HepG2 (cell line): ENCODE results near the gene TUBB4A. TPM values are rescaled to one million over a fixed set of nuclear protein-coding genes. Genes with fewer than 3 reads are reported as not detected.

Experiments used
- MED13 ChIP-seq: sonication (generic); formaldehyde crosslinking; IDR thresholded peaks from 2 replicates; pipeline ENCODE4 v1.5.0; 2020; ENCODE audit warnings: missing genetic modification reagents
- NCOR1 ChIP-seq: fragments of 200-600 bp; sonication (generic); IDR thresholded peaks from 2 replicates; pipeline ENCODE4 v1.7.0; 2017; ENCODE audit warnings: antibody characterized with exemption, low read length, borderline replicate concordance
- ZNF318 ChIP-seq: sonication (generic); formaldehyde crosslinking; IDR thresholded peaks from 2 replicates; pipeline ENCODE4 v1.4.0; 2020; ENCODE audit warnings: mild to moderate bottlenecking, missing genetic modification reagents
- ZNF414 ChIP-seq: sonication (generic); formaldehyde crosslinking; IDR thresholded peaks from 2 replicates; pipeline ENCODE4 v1.5.0; 2020; ENCODE audit warnings: missing genetic modification reagents
- polyA plus RNA-seq, 8 experiments: library from polyadenylated mRNA; depleted of rRNA in 3 of 8; stranded (reverse) in 7 of 8; unstranded in 1 of 8; fragments of >200 nt; fragmentation: Illumina TruSeq in 4 of 8; extraction: Trizol in 4 of 8; gene quantifications; 2 replicates each; pipeline versions ENCODE4 v1.2.1 to v1.2.3, GENCODE V29; 2011 to 2016; ENCODE audit warnings: low read depth in 4 of 8, missing spikeins in 1 of 8, mixed read lengths in 1 of 8; ENCODE audit not compliant: insufficient read depth in 1 of 8
- total RNA-seq, 5 experiments: library from RNA; depleted of rRNA; stranded (reverse); fragments of >200 nt; fragmentation: Illumina TruSeq; extraction: Trizol; gene quantifications; 2 replicates each; pipeline ENCODE4 v1.2.3, GENCODE V29; 2016; ENCODE audit warnings: low read depth in 1 of 5

The TUBB4A gene
- total and polyA plus RNA-seq, 2 of the 13 experiments (the other 11 are each of a cell fraction or from before 2014, with no cell fraction given) = not detected

GRCh38 chr19:6533746-6534418, 31.8 kb upstream of the TUBB4A start (continued):
- TF ChIP-seq ZNF414 (CRISPR knock-in tag) (no peak), NCOR1 (no peak), MED13 (CRISPR knock-in tag) (no peak), ZNF318 (no peak)
- TF ChIP-seq, all 625 proteins: peak for 0
